ENCODE results near the gene PON1.

DNA sequence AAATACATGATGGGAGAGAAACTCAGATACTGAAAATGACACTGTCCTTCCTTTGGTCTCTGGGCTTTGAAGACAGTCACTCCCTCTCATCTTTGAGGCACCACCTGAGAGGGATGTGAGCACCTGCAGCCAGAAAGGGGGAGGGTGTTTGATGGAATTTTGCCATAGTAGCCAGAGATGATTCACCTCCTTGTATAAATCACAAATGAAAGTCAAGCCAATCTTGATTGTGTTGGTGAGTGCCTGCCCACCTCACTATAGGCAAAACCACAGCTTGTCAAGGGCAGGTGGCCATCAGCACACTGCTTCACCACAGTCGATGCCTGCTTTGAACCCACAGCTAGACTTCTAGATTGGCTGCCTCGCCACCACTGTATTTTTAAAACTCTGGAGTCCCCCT is 48.2 kb downstream of the PON1 start:
- TF ChIP-seq, protein P1, sequence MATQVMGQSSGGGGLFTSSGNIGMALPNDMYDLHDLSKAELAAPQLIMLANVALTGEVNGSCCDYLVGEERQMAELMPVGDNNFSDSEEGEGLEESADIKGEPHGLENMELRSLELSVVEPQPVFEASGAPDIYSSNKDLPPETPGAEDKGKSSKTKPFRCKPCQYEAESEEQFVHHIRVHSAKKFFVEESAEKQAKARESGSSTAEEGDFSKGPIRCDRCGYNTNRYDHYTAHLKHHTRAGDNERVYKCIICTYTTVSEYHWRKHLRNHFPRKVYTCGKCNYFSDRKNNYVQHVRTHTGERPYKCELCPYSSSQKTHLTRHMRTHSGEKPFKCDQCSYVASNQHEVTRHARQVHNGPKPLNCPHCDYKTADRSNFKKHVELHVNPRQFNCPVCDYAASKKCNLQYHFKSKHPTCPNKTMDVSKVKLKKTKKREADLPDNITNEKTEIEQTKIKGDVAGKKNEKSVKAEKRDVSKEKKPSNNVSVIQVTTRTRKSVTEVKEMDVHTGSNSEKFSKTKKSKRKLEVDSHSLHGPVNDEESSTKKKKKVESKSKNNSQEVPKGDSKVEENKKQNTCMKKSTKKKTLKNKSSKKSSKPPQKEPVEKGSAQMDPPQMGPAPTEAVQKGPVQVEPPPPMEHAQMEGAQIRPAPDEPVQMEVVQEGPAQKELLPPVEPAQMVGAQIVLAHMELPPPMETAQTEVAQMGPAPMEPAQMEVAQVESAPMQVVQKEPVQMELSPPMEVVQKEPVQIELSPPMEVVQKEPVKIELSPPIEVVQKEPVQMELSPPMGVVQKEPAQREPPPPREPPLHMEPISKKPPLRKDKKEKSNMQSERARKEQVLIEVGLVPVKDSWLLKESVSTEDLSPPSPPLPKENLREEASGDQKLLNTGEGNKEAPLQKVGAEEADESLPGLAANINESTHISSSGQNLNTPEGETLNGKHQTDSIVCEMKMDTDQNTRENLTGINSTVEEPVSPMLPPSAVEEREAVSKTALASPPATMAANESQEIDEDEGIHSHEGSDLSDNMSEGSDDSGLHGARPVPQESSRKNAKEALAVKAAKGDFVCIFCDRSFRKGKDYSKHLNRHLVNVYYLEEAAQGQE (IDR thresholded peaks at IDR 0.05; ENCODE audit: borderline replicate concordance): no peak
- TF ChIP-seq, protein P2, sequence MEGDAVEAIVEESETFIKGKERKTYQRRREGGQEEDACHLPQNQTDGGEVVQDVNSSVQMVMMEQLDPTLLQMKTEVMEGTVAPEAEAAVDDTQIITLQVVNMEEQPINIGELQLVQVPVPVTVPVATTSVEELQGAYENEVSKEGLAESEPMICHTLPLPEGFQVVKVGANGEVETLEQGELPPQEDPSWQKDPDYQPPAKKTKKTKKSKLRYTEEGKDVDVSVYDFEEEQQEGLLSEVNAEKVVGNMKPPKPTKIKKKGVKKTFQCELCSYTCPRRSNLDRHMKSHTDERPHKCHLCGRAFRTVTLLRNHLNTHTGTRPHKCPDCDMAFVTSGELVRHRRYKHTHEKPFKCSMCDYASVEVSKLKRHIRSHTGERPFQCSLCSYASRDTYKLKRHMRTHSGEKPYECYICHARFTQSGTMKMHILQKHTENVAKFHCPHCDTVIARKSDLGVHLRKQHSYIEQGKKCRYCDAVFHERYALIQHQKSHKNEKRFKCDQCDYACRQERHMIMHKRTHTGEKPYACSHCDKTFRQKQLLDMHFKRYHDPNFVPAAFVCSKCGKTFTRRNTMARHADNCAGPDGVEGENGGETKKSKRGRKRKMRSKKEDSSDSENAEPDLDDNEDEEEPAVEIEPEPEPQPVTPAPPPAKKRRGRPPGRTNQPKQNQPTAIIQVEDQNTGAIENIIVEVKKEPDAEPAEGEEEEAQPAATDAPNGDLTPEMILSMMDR (IDR thresholded peaks at IDR 0.05; ENCODE audit: poor library complexity, severe bottlenecking): no peak
- TF ChIP-seq EZH2 (IDR thresholded peaks at IDR 0.05; ENCODE audit: borderline replicate concordance, insufficient read depth, low read length, poor library complexity, severe bottlenecking) (no peak), POLR2AphosphoS5 (IDR thresholded peaks at IDR 0.05) (no peak), MXI1 (conservative IDR thresholded peaks at IDR 0.05; ENCODE audit: poor library complexity, severe bottlenecking) (no peak), SMC3 (conservative IDR thresholded peaks at IDR 0.05; ENCODE audit: poor library complexity) (no peak), TAF1 (IDR thresholded peaks at IDR 0.05; ENCODE audit: low read depth) (no peak), RAD21 (conservative IDR thresholded peaks at IDR 0.05) (no peak)

All from neural cell (in vitro differentiated cells).